Measurements from ENCODE around the gene FAM50B.

DNA sequence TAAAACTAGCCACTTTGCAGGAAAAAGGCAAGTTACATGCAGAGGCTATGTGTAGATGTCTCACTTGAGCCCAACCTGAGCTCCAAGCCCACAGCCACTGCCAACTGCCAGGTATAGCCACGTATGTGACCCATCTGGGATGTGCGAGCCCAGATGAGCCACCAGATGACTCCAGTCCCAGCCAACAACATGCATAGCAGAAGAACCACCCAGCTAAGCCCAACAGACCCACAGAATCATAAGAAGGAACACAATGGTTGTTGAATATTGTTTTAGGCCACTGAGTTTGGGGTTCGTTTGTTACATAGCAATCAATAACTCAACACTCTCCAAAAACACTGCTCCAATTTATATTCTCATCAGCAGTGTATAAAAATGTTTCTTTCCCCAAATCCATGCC is 16.3 kb downstream of the FAM50B start:
- TF ChIP-seq CTCF (IDR thresholded peaks at IDR 0.05) (no peak), POLR2A (IDR thresholded peaks at IDR 0.05) (no peak)
